PC-3 (cell line): Measurements from ENCODE around the gene DCDC2.

ENCODE experiments used
- CTCF ChIP-seq: fragments of 300-600 bp; sonication (generic); conservative IDR thresholded peaks from 2 replicates; pipeline ENCODE4 v1.5.1; 2017; ENCODE audit warnings: antibody characterized with exemption, low read depth, mild to moderate bottlenecking, low read length
- EZH2 ChIP-seq: fragments of 300-600 bp; sonication (generic); IDR thresholded peaks from one replicate; pipeline ENCODE4 v1.6.1; 2017; ENCODE audit warnings: antibody characterized with exemption, mild to moderate bottlenecking, low read length; ENCODE audit not compliant: unreplicated experiment

GRCh38 chr6:24188578-24189080 is 169.2 kb downstream of the DCDC2 start:
- TF ChIP-seq CTCF, result no peak
- no peak for TF ChIP-seq EZH2
